GM12891 (cell line): ENCODE results near the gene SETBP1.

Experiments
- POLR2A ChIP-seq: IDR thresholded peaks from 2 replicates; pipeline ENCODE4 v1.6.1; 2011; ENCODE audit warnings: low read depth, low read length, control low read depth
- POLR2AphosphoS5 ChIP-seq: IDR thresholded peaks from 2 replicates; pipeline ENCODE4 v1.6.1; 2011; ENCODE audit warnings: low read depth, low read length, control low read depth
- SPI1 ChIP-seq: IDR thresholded peaks from 2 replicates; pipeline ENCODE4 v1.6.1; 2011; ENCODE audit warnings: low read depth, low read length, control low read depth

DNA sequence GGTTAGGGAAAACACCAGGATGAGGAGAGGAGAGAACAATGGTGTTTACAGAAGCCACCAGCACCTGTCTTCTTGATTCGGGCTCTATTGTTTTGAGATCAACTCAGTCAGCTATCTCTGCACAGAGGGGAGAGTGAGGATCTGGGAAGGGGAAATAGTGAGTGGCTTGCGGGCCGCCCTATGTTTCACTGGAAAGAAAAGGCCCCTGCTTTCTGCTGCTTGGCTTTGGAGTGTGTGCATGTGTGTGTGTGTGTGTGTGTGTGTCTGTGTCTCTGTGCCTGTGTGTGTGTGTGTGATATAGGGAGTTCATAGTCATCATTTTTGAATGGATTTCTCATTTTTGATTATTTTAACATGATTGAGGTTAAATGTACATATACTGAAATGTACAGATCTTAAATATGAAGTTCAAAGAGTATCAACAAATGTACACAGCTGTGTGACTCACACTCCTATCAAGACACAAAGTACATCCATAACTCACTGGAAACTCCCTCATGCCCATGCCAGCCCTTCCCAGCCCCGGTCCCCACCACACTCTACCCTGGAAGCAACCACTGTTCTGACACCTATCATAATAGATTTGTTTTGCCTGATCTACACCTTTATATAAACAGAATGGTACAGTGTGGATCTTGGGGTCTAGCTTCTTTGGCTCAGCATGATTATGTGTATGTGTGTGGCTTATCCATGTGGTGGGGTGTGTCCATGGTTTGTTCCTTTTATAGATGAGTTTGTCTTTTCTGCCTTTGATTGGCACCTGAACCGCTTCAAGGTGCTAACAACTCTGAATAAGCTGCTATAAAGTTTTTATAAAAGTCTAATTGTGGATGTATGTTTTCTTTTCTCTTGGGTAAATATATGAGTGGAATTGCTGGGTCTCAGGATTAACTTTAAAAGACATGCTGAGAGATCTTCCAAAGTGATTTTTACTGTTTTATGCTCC, 258.3 kb downstream of the SETBP1 start:
- TF ChIP-seq POLR2AphosphoS5 (no peak), POLR2A (no peak), SPI1 (no peak)
